ENCODE results near the gene ALG14. TPM values are rescaled to one million over a fixed set of nuclear protein-coding genes. Genes with fewer than 3 reads are reported as not detected.

ALG14 gene
- total RNA-seq, 2 donors from 2014 or later, result 3.7 to 9.1 TPM

DNA sequence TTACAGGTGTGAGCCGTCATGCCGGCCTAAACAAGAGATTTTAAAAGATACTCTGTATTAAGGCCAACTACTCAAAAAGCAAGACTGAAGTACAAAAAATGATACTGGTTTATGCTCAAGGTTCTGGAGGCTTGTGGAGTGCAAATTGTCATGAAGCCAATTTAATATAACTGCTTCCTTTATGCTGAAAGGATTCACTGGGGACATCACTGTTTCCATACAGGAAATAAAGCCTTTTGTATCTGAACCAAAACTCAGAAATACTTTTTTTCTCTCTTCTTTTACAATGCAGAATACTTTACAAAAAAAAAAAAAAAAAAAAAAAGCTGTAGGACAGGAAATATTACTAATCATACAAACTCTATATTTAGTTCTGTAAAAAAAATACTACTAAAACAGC, 90.4 kb downstream of the ALG14 start:
- Mint-ChIP-seq H3K9me3 (no peaks in the 10 kb centered on the region), H3K36me3 (no peaks in the 10 kb centered on the region), H3K27ac (no peak overlapping the region)
- DNase-seq (ENCODE audit: low spot score in 2 of 2) (no peak), ATAC-seq (no peak)

DNA sequence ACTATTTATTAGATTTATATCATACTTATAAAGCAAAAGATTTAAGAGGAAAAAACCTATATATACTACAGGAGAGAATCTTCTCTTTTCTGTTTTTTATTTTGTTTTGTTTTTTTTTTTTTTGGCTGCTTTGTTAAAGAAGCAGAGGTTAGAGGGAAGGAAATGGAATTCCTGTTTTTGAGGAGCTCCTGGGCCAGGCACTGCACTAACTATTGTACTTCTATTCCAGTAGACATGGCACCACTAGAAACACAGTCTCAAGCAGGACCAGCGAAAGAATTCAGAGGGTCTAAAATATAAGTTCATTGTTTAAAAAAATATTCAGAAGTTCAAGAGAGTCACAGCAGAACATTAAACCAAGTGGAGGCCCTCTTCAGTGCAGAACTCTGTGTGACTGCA, 91.2 kb downstream of the ALG14 start:
- no peak overlapping the region for H3K27ac Mint-ChIP-seq
- ATAC-seq, result no peak
- no peaks in the 10 kb centered on the region for H3K9me3 Mint-ChIP-seq
- no peak for DNase-seq (ENCODE audit: low spot score in 2 of 2)
- H3K36me3 Mint-ChIP-seq, result no peaks in the 10 kb centered on the region

DNA sequence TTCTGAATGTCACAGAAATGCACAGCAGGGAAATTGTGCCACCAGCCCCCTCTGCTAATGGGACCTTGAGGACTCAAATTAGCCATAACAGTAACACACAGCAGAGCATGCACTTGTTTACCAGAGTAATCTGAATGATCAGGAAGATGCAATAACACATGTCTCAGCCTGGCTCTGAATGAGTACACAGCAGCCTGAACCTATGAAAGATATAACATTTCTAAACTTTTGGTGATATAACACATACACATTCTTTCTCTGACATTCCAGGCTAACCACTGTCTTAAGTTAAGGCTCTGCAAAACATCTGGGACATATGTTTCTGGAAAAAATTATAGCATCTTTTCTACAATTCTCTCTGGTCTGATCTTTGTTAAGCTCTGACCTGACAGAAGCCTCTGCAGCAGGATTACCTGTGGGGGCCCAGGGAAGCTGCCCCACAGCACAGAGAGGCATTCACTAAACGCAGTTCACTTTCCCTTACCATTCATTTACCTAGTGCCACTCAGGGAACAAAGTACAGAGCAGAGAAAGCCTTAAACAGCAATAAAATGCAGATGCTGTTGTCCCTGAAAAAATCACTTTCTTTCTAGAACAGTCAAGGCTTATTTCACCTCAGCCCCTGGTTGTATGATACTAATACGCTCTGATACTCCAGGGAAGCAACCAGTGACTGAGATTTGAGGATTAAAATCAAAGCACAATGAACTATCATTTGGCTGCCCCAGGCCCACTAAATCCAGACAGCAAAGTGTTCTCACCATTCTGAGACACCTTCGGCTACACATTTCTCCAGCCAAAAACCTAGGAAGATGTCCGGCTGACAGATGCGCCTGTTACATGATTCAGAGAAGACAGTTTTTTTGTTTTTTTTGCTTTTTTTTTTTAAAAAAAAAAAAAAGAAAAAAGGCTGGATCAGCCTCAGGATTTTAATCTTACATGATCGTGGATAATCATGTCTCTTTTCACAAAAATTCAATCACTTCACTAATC, 91.9 kb downstream of the ALG14 start:
- H3K36me3 Mint-ChIP-seq, result no peaks in the 10 kb centered on the region
- H3K27ac Mint-ChIP-seq, result no peak overlapping the region
- H3K9me3 Mint-ChIP-seq, result no peaks in the 10 kb centered on the region
- ATAC-seq (no peak), DNase-seq (ENCODE audit: low spot score in 2 of 2) (no peak)

DNA sequence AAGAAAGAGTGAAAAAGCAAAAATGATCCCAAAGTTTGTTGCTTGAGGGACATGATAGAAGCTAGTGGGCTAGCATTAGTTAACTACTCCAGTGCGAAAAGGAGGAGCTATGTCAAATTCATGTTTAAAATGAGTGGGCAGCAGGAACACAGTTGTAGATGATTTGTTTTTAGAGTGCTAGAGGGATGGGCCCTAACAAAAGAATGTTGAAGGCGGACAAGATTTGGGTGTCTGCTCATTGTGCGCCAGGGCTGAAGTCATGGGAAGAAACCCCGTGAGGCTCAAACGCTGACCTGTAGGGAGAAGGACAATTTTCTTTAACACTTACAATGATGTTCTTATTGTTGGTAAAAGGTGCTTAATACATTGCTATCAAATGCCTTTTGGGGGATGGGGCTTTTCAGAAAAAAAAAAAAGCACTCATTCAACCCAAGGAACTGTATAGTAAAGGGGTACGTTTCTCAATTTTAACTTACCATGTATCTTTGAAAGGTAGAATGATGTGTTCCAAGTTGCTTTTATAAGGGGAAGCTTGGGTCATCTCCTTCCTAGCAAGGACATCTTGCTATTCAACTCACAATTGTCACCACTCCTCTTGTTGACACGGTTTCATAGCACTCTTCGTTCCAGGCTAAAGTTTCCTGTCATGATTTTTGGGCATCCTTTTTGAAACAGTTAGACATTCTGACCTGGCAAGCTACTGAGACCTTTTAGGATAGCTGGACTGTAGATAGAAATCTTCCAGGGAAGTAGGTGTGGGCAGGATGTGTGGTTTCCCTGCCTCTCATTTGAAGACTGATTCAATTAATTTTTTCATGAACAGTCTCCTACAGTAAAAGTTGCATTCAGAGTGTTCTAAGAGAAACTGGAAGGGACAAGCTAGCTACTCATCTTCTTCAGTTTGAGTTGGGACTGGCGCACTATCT, 92.8 kb downstream of the ALG14 start:
- ATAC-seq (no peak), DNase-seq (ENCODE audit: low spot score in 2 of 2) (no peak)
- no peaks in the 10 kb centered on the region for H3K36me3 Mint-ChIP-seq
- no peak overlapping the region for H3K27ac Mint-ChIP-seq
- no peaks in the 10 kb centered on the region for H3K9me3 Mint-ChIP-seq

DNA sequence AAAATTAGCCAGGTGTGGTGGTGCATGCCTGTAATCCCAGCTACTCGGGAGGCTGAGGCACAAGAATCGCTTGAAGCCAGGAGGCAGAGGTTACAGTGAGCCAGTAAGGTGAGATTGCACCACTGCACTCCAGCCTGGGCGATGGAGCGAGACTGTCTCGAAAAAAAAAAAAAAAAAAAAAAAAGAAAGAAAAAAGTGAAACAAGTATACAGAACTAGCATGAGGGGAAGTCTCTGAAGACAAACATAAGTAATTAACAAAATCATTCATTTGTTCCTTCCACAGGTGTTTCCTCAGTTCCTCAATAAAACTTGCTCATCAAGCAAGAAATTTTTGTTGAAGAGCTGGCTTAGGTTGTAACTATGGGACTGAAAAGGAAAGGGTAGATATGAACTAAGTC, 93.6 kb downstream of the ALG14 start:
- Mint-ChIP-seq H3K27ac (no peak overlapping the region), H3K36me3 (no peaks in the 10 kb centered on the region), H3K9me3 (no peaks in the 10 kb centered on the region)
- no peak for DNase-seq (ENCODE audit: low spot score in 2 of 2)
- ATAC-seq, result no peak

DNA sequence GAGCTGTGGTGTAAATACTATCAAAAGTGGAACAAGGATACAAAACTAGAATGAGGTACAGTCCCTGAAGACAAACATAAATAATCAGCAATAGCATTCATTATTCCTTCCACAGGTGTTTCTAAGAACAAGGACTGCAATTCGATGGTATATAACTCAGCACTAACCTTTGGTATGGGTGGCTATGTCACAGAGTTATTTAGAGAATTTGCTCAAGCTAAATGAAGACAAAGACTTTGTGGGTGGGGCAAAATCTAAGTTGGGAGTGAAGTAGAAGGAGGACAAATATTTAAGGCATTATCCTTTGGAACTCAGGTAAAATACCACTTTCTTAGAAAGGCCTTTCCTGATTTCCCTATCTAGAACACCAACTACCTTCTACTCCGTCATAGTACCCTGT, 94.3 kb downstream of the ALG14 start:
- no peak for DNase-seq (ENCODE audit: low spot score in 2 of 2)
- no peak for ATAC-seq
- Mint-ChIP-seq H3K9me3 (no peaks in the 10 kb centered on the region), H3K27ac (no peak overlapping the region), H3K36me3 (no peaks in the 10 kb centered on the region)

DNA sequence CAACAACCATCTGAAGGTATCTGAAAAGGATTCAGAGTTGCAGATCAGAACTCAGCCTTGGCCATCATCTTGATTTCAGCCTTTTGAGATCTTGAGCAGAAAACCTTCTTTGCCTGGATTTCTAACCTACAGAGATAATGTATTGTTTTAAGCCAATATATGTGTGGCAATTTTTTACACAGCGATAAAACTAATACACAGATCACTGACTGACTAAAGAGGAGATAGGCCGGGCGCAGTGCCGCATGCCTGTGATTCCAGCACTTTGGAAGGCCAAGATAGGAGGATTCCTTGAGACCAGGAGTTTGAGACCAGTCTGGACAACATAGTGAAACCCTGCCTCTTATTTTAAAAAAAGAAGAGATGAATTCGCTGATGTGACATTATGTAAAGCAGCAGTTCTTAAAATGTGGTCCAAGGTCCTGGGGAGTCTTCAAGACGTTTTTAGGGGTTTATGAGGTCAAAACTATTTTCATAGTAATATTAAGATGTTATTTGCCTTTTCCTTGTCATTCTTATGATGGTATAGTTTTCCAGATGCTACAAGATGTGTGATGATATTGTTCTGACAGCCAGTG, 95.7 kb downstream of the ALG14 start:
- H3K36me3 Mint-ChIP-seq, result no peaks in the 10 kb centered on the region
- DNase-seq (ENCODE audit: low spot score in 2 of 2), result no peak
- ATAC-seq, result no peak
- H3K9me3 Mint-ChIP-seq, result no peaks in the 10 kb centered on the region
- H3K27ac Mint-ChIP-seq, result no peak overlapping the region

DNA sequence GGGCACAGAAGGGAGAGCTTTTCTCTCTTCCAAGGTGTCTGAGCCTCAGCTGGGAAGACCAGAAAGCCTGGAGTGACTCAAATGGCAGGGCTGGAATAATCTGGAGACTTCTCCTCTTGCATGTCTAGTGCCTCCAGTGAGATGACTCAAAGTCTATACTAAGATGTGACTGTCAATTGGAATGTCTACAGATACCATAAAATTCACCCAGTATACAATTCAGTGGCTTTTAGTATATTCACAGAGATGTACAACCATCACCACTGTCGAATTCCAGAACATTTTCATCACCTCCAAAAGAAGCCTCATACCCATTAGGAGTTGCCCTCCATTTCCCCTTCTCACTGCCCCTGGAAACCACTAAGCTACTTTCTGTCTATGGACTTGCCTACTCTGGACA, 97.9 kb downstream of the ALG14 start:
- no peak overlapping the region for H3K27ac Mint-ChIP-seq
- no peaks in the 10 kb centered on the region for H3K9me3 Mint-ChIP-seq
- DNase-seq (ENCODE audit: low spot score in 2 of 2) (no peak), ATAC-seq (no peak)
- no peaks in the 10 kb centered on the region for H3K36me3 Mint-ChIP-seq

DNA sequence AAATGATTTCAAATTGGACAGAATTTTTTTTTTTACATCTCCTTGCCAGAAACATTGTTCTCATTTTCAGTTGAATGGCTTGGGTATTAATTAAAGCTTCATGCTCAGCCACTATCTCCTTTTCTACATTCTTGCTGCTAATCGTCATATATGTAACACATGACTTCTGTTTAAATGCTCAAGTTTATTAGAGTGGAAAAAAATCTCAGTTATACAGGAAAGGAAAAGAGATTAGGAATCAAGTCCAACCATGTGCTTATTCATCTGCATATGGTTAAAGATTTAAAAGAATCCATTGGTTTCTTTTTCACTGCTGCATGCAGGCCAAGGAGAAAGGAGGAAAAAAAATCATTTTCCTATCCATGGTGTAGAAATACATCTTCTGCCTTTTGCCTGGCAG, 98.5 kb downstream of the ALG14 start:
- ATAC-seq, result no peak
- Mint-ChIP-seq H3K9me3 (no peaks in the 10 kb centered on the region), H3K36me3 (no peaks in the 10 kb centered on the region), H3K27ac (no peak overlapping the region)
- DNase-seq (ENCODE audit: low spot score in 2 of 2), result no peak

DNA sequence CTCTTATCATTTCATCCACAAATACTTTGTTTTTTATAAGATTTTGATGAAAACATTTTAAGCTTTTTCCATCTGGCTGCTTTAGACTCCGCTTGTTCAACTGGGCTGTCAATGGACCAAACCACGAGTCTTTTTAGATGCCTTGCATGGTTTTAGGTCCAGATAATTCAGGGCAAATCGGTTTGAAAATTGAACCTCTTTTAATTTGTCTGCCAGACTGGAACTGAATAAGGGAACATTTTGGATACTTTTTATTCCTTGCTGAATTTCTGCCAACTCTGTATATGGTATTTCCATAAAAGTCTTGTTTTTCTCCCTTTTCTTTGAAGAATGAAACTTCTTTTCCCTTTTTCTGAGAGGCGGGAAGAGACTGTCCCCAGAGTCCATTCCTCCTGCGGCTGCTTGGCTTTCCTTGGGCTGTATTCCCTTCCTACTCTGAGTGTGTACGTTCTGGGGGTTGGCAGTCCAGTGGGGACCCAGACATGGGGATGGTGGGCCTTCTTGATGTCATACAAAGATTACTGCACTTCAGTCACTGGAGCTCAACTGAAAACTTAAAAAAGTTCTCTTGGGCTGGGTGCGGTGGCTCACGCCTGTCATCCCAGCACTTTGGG, 99.3 kb downstream of the ALG14 start:
- ATAC-seq (no peak), DNase-seq (ENCODE audit: low spot score in 2 of 2) (no peak)
- no peaks in the 10 kb centered on the region for H3K36me3 Mint-ChIP-seq
- no peak overlapping the region for H3K27ac Mint-ChIP-seq
- no peaks in the 10 kb centered on the region for H3K9me3 Mint-ChIP-seq

DNA sequence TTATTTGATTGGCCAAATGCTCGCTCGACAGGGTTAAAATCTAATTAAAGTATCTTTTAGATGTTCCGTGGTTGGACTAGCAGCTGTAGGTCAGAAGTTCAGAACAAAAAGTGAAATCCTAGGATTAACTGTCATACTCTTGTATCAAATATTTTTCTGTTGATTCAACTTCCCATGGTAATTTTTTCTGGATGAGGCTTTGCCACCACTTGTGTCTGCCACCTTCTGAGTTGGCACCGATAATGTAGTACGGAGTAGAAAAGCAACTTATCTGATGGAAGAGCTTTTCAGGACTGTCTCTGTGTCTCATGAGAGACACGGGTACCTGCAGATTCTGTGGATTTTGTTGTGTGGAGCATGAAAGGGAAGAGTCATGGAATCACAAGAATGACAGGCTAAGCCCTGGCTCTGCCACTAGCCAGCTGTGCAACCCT, 101.2 kb downstream of the ALG14 start:
- Mint-ChIP-seq H3K36me3 (no peaks in the 10 kb centered on the region), H3K27ac (peak overlapping the region in 1 of 2 donors; percentile 29), H3K9me3 (no peaks in the 10 kb centered on the region)
- no peak for ATAC-seq
- no peak for DNase-seq (ENCODE audit: low spot score in 2 of 2)

DNA sequence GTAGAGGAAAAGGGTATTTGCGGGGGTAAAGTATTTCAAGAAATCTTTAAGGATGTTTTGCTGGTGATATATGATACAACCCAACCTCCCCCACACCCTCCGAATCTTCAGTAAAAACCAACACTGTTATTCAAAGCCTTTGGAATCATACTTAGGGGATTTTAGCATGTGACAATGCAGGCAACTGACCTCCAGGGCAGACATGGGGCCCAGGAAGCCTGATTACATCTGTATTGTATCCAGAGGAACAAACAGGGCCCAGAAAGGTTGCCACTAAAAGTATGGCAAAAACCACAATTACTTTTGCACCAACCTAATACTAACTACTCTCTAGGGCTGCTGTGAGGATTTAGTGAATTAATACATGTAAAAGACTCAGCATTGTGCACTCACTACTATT, 102.0 kb downstream of the ALG14 start:
- Mint-ChIP-seq H3K9me3 (no peaks in the 10 kb centered on the region), H3K36me3 (no peaks in the 10 kb centered on the region), H3K27ac (no peak overlapping the region)
- ATAC-seq (no peak), DNase-seq (ENCODE audit: low spot score in 2 of 2) (no peak)

DNA sequence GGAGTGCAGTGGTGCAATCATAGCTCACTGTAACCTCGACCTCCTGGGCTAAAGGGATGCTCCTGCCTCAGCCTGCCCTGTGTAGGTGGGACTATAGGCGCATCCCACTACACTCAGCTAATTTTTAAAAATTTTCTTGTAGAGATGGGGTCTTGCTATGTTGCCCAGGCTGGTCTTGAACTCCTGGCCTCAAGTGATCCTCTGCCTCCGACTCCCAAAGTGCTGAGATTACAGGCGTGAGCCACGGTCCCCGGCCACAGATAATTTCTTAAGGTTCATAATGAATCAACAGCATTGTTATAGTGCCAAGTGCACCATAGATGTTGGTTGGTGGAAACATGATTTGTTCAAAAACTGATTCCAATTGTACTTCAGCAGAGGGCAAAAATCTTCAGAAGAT, 103.6 kb downstream of the ALG14 start:
- Mint-ChIP-seq H3K36me3 (no peaks in the 10 kb centered on the region), H3K27ac (no peak overlapping the region), H3K9me3 (no peaks in the 10 kb centered on the region)
- no peak for DNase-seq (ENCODE audit: low spot score in 2 of 2)
- ATAC-seq, result no peak

DNA sequence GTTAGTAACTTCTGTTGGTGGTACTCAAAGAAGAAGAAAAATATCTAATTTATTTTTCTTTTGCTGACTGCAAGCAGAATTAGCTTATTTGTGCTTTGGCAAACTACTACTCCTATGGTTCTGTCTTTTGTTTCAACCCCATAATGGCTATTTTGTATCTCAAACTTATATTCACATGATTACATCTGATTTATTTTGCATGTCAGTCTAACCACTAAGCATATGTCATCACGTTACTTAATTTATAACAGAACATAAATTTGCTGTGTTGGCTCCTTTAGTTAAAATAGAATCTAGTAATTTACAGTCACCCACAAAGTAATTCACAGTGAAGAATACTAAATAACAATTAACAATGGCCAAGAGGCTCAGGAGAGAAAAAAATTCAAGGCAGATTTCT, 106.7 kb downstream of the ALG14 start:
- Mint-ChIP-seq H3K27ac (no peak overlapping the region), H3K36me3 (no peaks in the 10 kb centered on the region), H3K9me3 (no peaks in the 10 kb centered on the region)
- ATAC-seq, result no peak
- no peak for DNase-seq (ENCODE audit: low spot score in 2 of 2)

DNA sequence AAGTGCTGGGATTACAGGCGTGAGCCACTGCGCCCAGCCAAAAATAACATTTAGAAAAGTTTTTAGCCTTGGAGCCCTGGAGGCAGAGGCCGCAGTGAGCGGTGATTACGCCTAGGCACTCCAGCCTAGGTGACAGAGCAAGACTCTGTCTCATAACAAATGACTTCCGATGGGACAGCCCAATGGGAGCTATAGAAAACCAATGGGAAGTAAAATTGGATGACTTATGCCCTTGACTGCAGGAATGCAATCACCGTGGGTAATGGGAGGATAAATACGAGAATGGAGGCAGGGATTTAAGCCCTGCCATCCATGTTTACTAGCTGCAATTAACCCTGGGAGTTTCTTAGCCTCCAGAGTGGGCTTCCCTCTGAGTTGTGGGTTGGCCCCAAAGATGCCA, 108.9 kb downstream of the ALG14 start:
- Mint-ChIP-seq H3K36me3 (no peaks in the 10 kb centered on the region), H3K27ac (peak overlapping the region in 1 of 2 donors; percentile 81), H3K9me3 (no peaks in the 10 kb centered on the region)
- no peak for DNase-seq (ENCODE audit: low spot score in 2 of 2)
- ATAC-seq, result no peak

DNA sequence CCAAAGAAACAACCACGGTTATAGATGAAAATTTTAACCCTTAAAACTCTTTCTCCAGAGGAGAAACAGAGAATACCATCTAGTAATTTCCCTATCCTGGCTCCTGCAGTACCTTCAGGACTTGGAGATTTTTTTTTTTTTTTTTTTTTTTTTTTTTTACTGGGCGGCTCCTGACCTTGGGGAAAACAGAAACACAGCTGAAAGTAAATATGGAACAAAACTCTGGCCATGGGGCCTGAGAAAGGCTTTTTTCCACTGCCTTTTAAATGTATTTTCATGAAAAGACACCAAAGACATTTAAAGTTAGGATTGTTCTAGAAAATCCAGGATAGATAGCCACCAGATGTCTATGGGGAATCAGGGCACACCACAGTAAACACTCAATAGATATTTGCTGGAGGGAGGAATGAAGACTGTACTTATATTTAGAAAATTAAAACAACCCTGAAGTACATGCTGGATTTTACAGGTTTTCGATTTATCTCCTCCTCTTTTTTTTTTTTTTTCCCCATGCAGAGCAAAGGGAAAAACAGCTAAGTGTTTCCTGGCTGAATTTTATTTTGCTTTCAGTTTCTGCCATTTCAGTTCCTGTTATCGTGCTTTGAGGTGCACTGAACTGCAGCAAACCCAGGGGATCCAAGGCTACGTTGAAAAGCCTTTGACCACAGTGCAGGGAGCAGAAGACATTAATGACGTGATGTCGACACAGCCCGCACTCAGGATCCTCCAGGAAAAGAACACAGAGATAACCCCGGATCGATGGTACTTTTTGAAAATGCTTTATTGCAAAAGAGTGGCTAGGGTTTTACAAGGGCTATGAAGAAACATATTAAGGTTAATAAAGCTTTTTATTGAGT, 110.1 kb downstream of the ALG14 start:
- peak; percentile 70 to 98 for ATAC-seq
- Mint-ChIP-seq H3K27ac (peak overlapping the region; percentile 91 to 96), H3K9me3 (no peaks in the 10 kb centered on the region), H3K36me3 (no peaks in the 10 kb centered on the region)
- peak; percentile 29 to 57 for DNase-seq (ENCODE audit: low spot score in 2 of 2)
